WTC11 (cell line): ENCODE measurements around the gene GLB1L2. TPM values are rescaled to one million over a fixed set of nuclear protein-coding genes. Genes with fewer than 3 reads are reported as not detected.

Source experiments
- ATAC-seq: fragments of 200-7000 bp; cut with Tn5 transposase; 2 replicates; pipeline ENCODE4 v1.10.0; 2021; ENCODE audit warnings: mild to moderate bottlenecking, moderate library complexity
- CTCF ChIA-PET: fragments of 300-600 bp; sonication (Branson Sonifier 250); formaldehyde crosslinking; loops from one replicate; lab custom pipeline; 2021; ENCODE audit warnings: antibody characterized with exemption; lab: Charles Lee
- POLR2A ChIA-PET: fragments of 350-600 bp; sonication (Branson Sonifier 250); formaldehyde crosslinking; loops from one replicate; lab custom pipeline; 2021; ENCODE audit warnings: antibody characterized with exemption; lab: Charles Lee
- DNase-seq: peaks from one replicate; pipeline ENCODE4 v3.0.0; 2021; ENCODE audit warnings: low spot score
- H3K27ac Mint-ChIP-seq: 2 replicates; pipeline ENCODE4 v1.8.0; 2021; ENCODE audit warnings: mixed read lengths
- H3K27me3 Mint-ChIP-seq: 2 replicates; pipeline ENCODE4 v1.8.0; 2021; ENCODE audit warnings: low read depth, mild to moderate bottlenecking, moderate library complexity, mixed read lengths
- H3K36me3 Mint-ChIP-seq: 2 replicates; pipeline ENCODE4 v1.8.0; 2021; ENCODE audit warnings: mixed read lengths
- H3K4me1 Mint-ChIP-seq: 2 replicates; pipeline ENCODE4 v1.8.0; 2022; ENCODE audit warnings: mixed read lengths
- H3K4me3 Mint-ChIP-seq: 2 replicates; pipeline ENCODE4 v1.8.0; 2021; ENCODE audit warnings: mild to moderate bottlenecking, moderate library complexity, mixed read lengths
- H3K9me3 Mint-ChIP-seq: 2 replicates; pipeline ENCODE4 v1.8.0; 2021; ENCODE audit warnings: mixed read lengths
- ATF2 ChIP-seq: sonication (generic); formaldehyde crosslinking; IDR thresholded peaks from 2 replicates; pipeline ENCODE4 v1.8.1; 2022; ENCODE audit warnings: low read depth, missing genetic modification reagents, borderline replicate concordance
- CBFB ChIP-seq: sonication (generic); formaldehyde crosslinking; IDR thresholded peaks from 2 replicates; pipeline ENCODE4 v1.8.1; 2022; ENCODE audit warnings: mild to moderate bottlenecking, low read depth, missing genetic modification reagents
- CTCF ChIP-seq: fragments of 200-600 bp; IDR thresholded peaks from 2 replicates; pipeline ENCODE4 v1.8.0; 2022; ENCODE audit warnings: antibody characterized with exemption
- ELF4 ChIP-seq: sonication (generic); formaldehyde crosslinking; IDR thresholded peaks from 2 replicates; pipeline ENCODE4 v1.8.1; 2022; ENCODE audit warnings: low read depth, mild to moderate bottlenecking, moderate library complexity, missing genetic modification reagents
- ETV6 ChIP-seq: sonication (generic); formaldehyde crosslinking; IDR thresholded peaks from 2 replicates; pipeline ENCODE4 v1.8.1; 2022; ENCODE audit warnings: mild to moderate bottlenecking, missing genetic modification reagents
- FOXJ3 ChIP-seq: sonication (generic); formaldehyde crosslinking; IDR thresholded peaks from 2 replicates; pipeline ENCODE4 v1.9.0; 2021; ENCODE audit warnings: missing genetic modification reagents, mild to moderate bottlenecking, borderline replicate concordance
- FOXK1 ChIP-seq: sonication (generic); formaldehyde crosslinking; IDR thresholded peaks from 2 replicates; pipeline ENCODE4 v1.8.0; 2022; ENCODE audit warnings: mild to moderate bottlenecking, moderate library complexity, missing genetic modification reagents
- IRF1 ChIP-seq: sonication (generic); formaldehyde crosslinking; IDR thresholded peaks from 2 replicates; pipeline ENCODE4 v1.8.0; 2023; ENCODE audit warnings: missing genetic modification reagents
- KAT7 ChIP-seq: sonication (generic); formaldehyde crosslinking; IDR thresholded peaks from 2 replicates; pipeline ENCODE4 v1.8.1; 2023; ENCODE audit warnings: missing genetic modification reagents, mild to moderate bottlenecking, borderline replicate concordance
- MYBL2 ChIP-seq: sonication (generic); formaldehyde crosslinking; IDR thresholded peaks from 2 replicates; pipeline ENCODE4 v1.8.1; 2023; ENCODE audit warnings: mild to moderate bottlenecking, moderate library complexity, missing genetic modification reagents
- NR1H2 ChIP-seq: sonication (generic); formaldehyde crosslinking; IDR thresholded peaks from 2 replicates; pipeline ENCODE4 v1.9.0; 2021; ENCODE audit warnings: mild to moderate bottlenecking, moderate library complexity, missing genetic modification reagents
- PREB ChIP-seq: sonication (generic); formaldehyde crosslinking; IDR thresholded peaks from 2 replicates; pipeline ENCODE4 v1.8.1; 2022; ENCODE audit warnings: mild to moderate bottlenecking, missing genetic modification reagents, moderate library complexity, borderline replicate concordance
- RORB ChIP-seq: fragments of 250-450 bp; sonication (Bioruptor Pico); IDR thresholded peaks from 2 replicates; pipeline ENCODE4 v1.9.0; 2021; ENCODE audit warnings: mild to moderate bottlenecking
- SMAD4 ChIP-seq: sonication (generic); formaldehyde crosslinking; IDR thresholded peaks from 2 replicates; pipeline ENCODE4 v1.8.0; 2022; ENCODE audit warnings: mild to moderate bottlenecking, missing genetic modification reagents
- SP1 ChIP-seq: sonication (generic); formaldehyde crosslinking; conservative IDR thresholded peaks from 2 replicates; pipeline ENCODE4 v1.8.1; 2022; ENCODE audit warnings: missing genetic modification reagents
- TCF7 ChIP-seq: sonication (generic); formaldehyde crosslinking; IDR thresholded peaks from 2 replicates; pipeline ENCODE4 v1.8.0; 2022; ENCODE audit warnings: mild to moderate bottlenecking, low read depth, missing genetic modification reagents, moderate library complexity
- TEAD1 ChIP-seq: sonication (generic); formaldehyde crosslinking; IDR thresholded peaks from 2 replicates; pipeline ENCODE4 v1.8.0; 2022; ENCODE audit warnings: mild to moderate bottlenecking, missing genetic modification reagents
- USF2 ChIP-seq: sonication (generic); formaldehyde crosslinking; IDR thresholded peaks from 2 replicates; pipeline ENCODE4 v1.8.1; 2023; ENCODE audit warnings: mild to moderate bottlenecking, missing genetic modification reagents, moderate library complexity
- ZBTB21 ChIP-seq: sonication (generic); formaldehyde crosslinking; IDR thresholded peaks from 2 replicates; pipeline ENCODE4 v1.8.1; 2023; ENCODE audit warnings: mild to moderate bottlenecking, missing genetic modification reagents, borderline replicate concordance
- ZNF396 ChIP-seq: fragments of 250-450 bp; sonication (Bioruptor Pico); IDR thresholded peaks from 2 replicates; pipeline ENCODE4 v1.8.0; 2021; ENCODE audit warnings: mild to moderate bottlenecking, moderate library complexity, borderline replicate concordance
- ZSCAN18 ChIP-seq: fragments of 250-450 bp; sonication (Bioruptor Pico); IDR thresholded peaks from 2 replicates; pipeline ENCODE4 v2.1.2; 2022; ENCODE audit warnings: mild to moderate bottlenecking, moderate library complexity
- total RNA-seq: library from RNA; stranded (reverse); gene quantifications from 3 replicates; pipeline ENCODE4 v1.2.3, GENCODE V29; 2021
- TF ChIP-seq, protein P1 (sequence below): fragments of 250-450 bp; sonication (Bioruptor Pico); IDR thresholded peaks from 2 replicates; pipeline ENCODE4 v1.9.0; 2021; ENCODE audit warnings: mild to moderate bottlenecking
- TF ChIP-seq, protein P2 (sequence below): sonication (generic); formaldehyde crosslinking; IDR thresholded peaks from 2 replicates; pipeline ENCODE4 v1.8.0; 2022; ENCODE audit warnings: mild to moderate bottlenecking, missing genetic modification reagents

Gene GLB1L2
- total RNA-seq, 1 experiment from 2014 or later: 6.0 TPM

DNA sequence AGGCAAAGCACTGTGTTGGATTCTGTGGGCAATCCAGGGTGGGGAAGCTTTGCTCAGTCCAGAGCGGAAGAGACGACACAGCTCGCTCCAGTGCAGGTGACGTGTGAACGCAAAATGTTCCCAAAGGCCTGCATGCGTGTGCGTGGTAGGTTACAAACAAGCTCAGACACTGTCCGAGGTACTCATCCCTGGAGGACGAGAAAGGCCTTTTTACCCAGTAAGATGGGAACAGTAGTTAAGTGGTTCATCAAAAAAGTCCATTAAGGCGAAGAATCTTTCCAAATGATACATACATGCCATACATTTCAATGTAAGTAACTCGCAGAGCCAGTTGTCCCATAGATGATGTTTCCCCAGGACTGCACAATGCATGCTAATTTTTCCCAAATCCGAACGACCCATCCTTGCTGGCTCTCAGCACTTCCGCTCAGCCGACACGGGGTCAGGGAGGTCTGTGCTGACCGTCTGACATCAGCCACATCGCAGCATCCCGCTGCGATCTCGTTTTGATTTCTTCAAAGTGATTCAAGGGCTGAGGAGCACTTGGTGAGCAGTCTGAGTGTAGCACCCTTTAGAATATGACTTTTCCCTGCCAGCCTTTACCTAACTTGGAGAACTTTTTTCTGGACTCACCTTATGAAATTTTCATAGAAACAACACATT is 61.3 kb downstream of the GLB1L2 start (continued):
- TF ChIP-seq ZSCAN18 (CRISPR knock-in tag) (no peak), TEAD1 (CRISPR knock-in tag) (no peak), PREB (CRISPR knock-in tag) (no peak), SMAD4 (no peak), RORB (CRISPR knock-in tag) (no peak), ETV6 (CRISPR knock-in tag) (no peak), ZBTB21 (CRISPR knock-in tag) (no peak)

DNA sequence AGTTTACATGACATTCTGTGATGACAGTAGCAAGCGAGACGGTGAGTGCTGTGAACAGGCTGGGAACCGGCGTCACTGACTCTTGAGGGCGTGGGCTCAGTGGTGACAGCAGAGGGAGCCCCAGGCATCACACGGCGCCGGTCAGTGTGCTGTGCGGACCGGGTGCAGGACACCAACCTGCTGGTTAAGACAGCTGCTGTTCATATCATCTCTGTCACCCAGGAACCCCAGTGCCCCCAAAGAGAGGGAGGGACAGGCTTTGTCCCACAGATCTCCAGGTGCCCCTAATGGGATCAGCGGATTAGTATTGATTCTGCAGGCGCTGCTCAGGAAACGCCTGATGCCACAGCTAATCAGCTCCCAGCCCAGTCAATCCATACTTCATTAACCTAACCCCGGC is 61.9 kb downstream of the GLB1L2 start:
- ChIA-PET CTCF (interaction anchor here (0.8 to 0.9 kb wide), 3 partner anchors 10 to 19 kb away, joined by 3 to 4 read pairs (median 3); no protein-coding TSS in a partner anchor), POLR2A (no interaction called here)
- H3K27me3 Mint-ChIP-seq: no peaks in the 10 kb centered on the region
- H3K27ac Mint-ChIP-seq: no peak overlapping the region
- peaks cover 1% of the 10 kb centered on the region; the same call in 1 of the 2 replicates for H3K9me3 Mint-ChIP-seq
- DNase-seq (peak; percentile 33), ATAC-seq (peak; percentile 75)
- H3K4me1 Mint-ChIP-seq: no peaks in the 10 kb centered on the region
- peaks cover 6% of the 10 kb centered on the region; the same call in 1 of the 2 replicates for H3K36me3 Mint-ChIP-seq
- H3K4me3 Mint-ChIP-seq: no peak overlapping the region
- TF ChIP-seq, protein P1, sequence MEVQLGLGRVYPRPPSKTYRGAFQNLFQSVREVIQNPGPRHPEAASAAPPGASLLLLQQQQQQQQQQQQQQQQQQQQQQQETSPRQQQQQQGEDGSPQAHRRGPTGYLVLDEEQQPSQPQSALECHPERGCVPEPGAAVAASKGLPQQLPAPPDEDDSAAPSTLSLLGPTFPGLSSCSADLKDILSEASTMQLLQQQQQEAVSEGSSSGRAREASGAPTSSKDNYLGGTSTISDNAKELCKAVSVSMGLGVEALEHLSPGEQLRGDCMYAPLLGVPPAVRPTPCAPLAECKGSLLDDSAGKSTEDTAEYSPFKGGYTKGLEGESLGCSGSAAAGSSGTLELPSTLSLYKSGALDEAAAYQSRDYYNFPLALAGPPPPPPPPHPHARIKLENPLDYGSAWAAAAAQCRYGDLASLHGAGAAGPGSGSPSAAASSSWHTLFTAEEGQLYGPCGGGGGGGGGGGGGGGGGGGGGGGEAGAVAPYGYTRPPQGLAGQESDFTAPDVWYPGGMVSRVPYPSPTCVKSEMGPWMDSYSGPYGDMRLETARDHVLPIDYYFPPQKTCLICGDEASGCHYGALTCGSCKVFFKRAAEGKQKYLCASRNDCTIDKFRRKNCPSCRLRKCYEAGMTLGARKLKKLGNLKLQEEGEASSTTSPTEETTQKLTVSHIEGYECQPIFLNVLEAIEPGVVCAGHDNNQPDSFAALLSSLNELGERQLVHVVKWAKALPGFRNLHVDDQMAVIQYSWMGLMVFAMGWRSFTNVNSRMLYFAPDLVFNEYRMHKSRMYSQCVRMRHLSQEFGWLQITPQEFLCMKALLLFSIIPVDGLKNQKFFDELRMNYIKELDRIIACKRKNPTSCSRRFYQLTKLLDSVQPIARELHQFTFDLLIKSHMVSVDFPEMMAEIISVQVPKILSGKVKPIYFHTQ (CRISPR knock-in tag): no peak
- no peak for TF ChIP-seq KAT7 (CRISPR knock-in tag)
- TF ChIP-seq, protein P2, sequence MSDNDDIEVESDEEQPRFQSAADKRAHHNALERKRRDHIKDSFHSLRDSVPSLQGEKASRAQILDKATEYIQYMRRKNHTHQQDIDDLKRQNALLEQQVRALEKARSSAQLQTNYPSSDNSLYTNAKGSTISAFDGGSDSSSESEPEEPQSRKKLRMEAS: no peak
- TF ChIP-seq IRF1 (CRISPR knock-in tag): no peak
- no peak for TF ChIP-seq NR1H2 (CRISPR knock-in tag)
- no peak for TF ChIP-seq ZNF396 (CRISPR knock-in tag)
- TF ChIP-seq ATF2: no peak
- no peak for TF ChIP-seq FOXK1 (CRISPR knock-in tag)
- no peak for TF ChIP-seq USF2 (CRISPR knock-in tag)
- no peak for TF ChIP-seq CBFB (CRISPR knock-in tag)
- no peak for TF ChIP-seq ZBTB21 (CRISPR knock-in tag)
- TF ChIP-seq FOXJ3 (CRISPR knock-in tag): no peak
- no peak for TF ChIP-seq ELF4 (CRISPR knock-in tag)
- TF ChIP-seq TCF7: no peak
- no peak for TF ChIP-seq ETV6 (CRISPR knock-in tag)
- no peak for TF ChIP-seq SP1 (CRISPR knock-in tag)
- no peak for TF ChIP-seq MYBL2
- no peak for TF ChIP-seq CTCF
- TF ChIP-seq SMAD4: no peak
